Ecto neural progenitor cell (in vitro differentiated cells): ENCODE results near the gene EZH2.

Experiments used
- DNase-seq: peaks from one replicate; pipeline ENCODE4 v3.0.0-alpha.2; 2018; ENCODE audit warnings: low spot score

EZH2 gene

GRCh38 chr7:148804343-148805235 lies 79.5 kb downstream of the EZH2 start:
- no peak for DNase-seq

- no peak for DNase-seq
Observed at GRCh38 chr7:148803094-148803493, 81.0 kb downstream of the EZH2 start.

GRCh38 chr7:148802101-148802493 lies 82.0 kb downstream of the EZH2 start:
- DNase-seq: no peak

- DNase-seq: no peak
Observed at GRCh38 chr7:148800677-148801076, 83.4 kb downstream of the EZH2 start.

- no peak for DNase-seq
Observed at GRCh38 chr7:148799893-148800555, 84.1 kb downstream of the EZH2 start.

- no peak for DNase-seq
Observed at GRCh38 chr7:148796841-148797240, 87.2 kb downstream of the EZH2 start.

GRCh38 chr7:148794476-148794875 lies 89.6 kb downstream of the EZH2 start:
- no peak for DNase-seq

GRCh38 chr7:148793590-148793989 lies 90.5 kb downstream of the EZH2 start:
- no peak for DNase-seq

- no peak for DNase-seq
Observed at GRCh38 chr7:148791546-148791945, 92.5 kb downstream of the EZH2 start.

- DNase-seq: no peak
Observed at GRCh38 chr7:148790850-148791249, 93.2 kb downstream of the EZH2 start.

GRCh38 chr7:148790131-148790726 lies 93.9 kb downstream of the EZH2 start:
- no peak for DNase-seq

- no peak for DNase-seq
Observed at GRCh38 chr7:148789220-148789619, 94.9 kb downstream of the EZH2 start.

GRCh38 chr7:148787571-148788295 lies 96.4 kb downstream of the EZH2 start:
- no peak for DNase-seq

- DNase-seq: no peak
Observed at GRCh38 chr7:148783801-148784527, 100.1 kb downstream of the EZH2 start.

GRCh38 chr7:148782757-148783456 lies 101.2 kb downstream of the EZH2 start:
- no peak for DNase-seq

GRCh38 chr7:148774471-148774870 lies 109.6 kb downstream of the EZH2 start:
- no peak for DNase-seq

- DNase-seq: no peak
Observed at GRCh38 chr7:148773334-148773733, 110.8 kb downstream of the EZH2 start.

- DNase-seq: no peak
Observed at GRCh38 chr7:148772297-148773089, 111.6 kb downstream of the EZH2 start.

- DNase-seq: no peak
Observed at GRCh38 chr7:148770004-148770403, 114.1 kb downstream of the EZH2 start.

- DNase-seq: no peak
Observed at GRCh38 chr7:148763622-148764021, 120.5 kb downstream of the EZH2 start.
